K562 (cell line): Measurements from ENCODE around the gene CEP192. TPM values are rescaled to one million over a fixed set of nuclear protein-coding genes. Genes with fewer than 3 reads are reported as not detected.

ENCODE experiments used
- ATAC-seq: fragments of 200-7000 bp; cut with Tn5 transposase; 3 replicates; pipeline ENCODE4 v1.9.1; 2020; ENCODE audit warnings: moderate library complexity
- BruUV-seq: library from RNA; stranded (reverse); fragments of 400-500 nt; replicated peaks from 2 replicates; lab custom pipeline; 2021; lab: Mats Ljungman, UMichigan
- CTCF ChIA-PET: fragments of 300-600 bp; formaldehyde crosslinking; extraction: SDS; loops from one replicate; lab custom pipeline; 2021; ENCODE audit warnings: low intra/inter-chr PET ratio; lab: Yijun Ruan, JAX
- POLR2A ChIA-PET: fragments of 300-600, 350-650 bp; sonication (Branson Sonifier 250); formaldehyde crosslinking; extraction: SDS; loops from one replicate; lab custom pipeline; 2021; ENCODE audit warnings: antibody characterized with exemption, inconsistent platforms; lab: Yijun Ruan, JAX
- DNase-seq, 4 experiments: peaks; one replicate each; pipeline versions ENCODE4 v3.0.0 to v3.0.0-alpha.2; 2011 to 2018; ENCODE audit warnings: low spot score in 3 of 4, mixed read lengths in 3 of 4; ENCODE audit errors: extremely low read depth in 1 of 4
- FAIRE-seq: peaks from 2 replicates; lab custom pipeline; 2011; peaks lifted over from hg19 to GRCh38; lab: Jason Lieb, UNC
- H2AFZ ChIP-seq: 2 replicates; pipeline ENCODE4 v1.6.0; 2011; ENCODE audit warnings: low read depth, low read length, control low read depth, inconsistent platforms
- H3K27ac ChIP-seq: fragments of 200-600 bp; 3 replicates; pipeline ENCODE4 v1.8.0; 2011; ENCODE audit warnings: low read depth, mild to moderate bottlenecking, control low read depth, inconsistent platforms, low read length, moderate library complexity, mixed read lengths; ENCODE audit errors: extremely low read depth
- H3K27me3 ChIP-seq, 2 experiments: fragments of 300-600 bp in 1 of 2; 2 replicates in 1 of 2; 3 replicates in 1 of 2; pipeline versions ENCODE4 v1.6.0 to v1.8.0; 2011; ENCODE audit warnings: inconsistent platforms in 2 of 2, low read length in 2 of 2, mild to moderate bottlenecking in 1 of 2, mixed read lengths in 1 of 2, moderate library complexity in 1 of 2; ENCODE audit not compliant: control insufficient read depth in 2 of 2, insufficient read depth in 2 of 2
- H3K36me3 ChIP-seq: fragments of 300-600 bp; 3 replicates; pipeline ENCODE4 v1.8.0; 2011; ENCODE audit warnings: mild to moderate bottlenecking, low read length, inconsistent platforms; ENCODE audit not compliant: control insufficient read depth, insufficient read depth
- H3K4me1 ChIP-seq, 2 experiments: fragments of 200-600 bp in 1 of 2; replicated peaks in 1 of 2; 2 replicates in 1 of 2; 3 replicates in 1 of 2; pipeline versions ENCODE4 v1.5.1 to v1.8.0; 2011; ENCODE audit warnings: inconsistent platforms in 2 of 2, low read length in 2 of 2, mild to moderate bottlenecking in 1 of 2, mixed read lengths in 1 of 2, moderate library complexity in 1 of 2; ENCODE audit not compliant: control insufficient read depth in 2 of 2, insufficient read depth in 2 of 2
- H3K4me2 ChIP-seq: 2 replicates; pipeline ENCODE4 v1.6.1; 2011; ENCODE audit warnings: low read length, control low read depth, inconsistent platforms, mixed read lengths; ENCODE audit not compliant: insufficient read depth
- H3K4me3 ChIP-seq: fragments of 200-600 bp; sonication (generic), shearing (Covaris generic); 2 replicates; pipeline ENCODE4 v1.5.1; 2016; ENCODE audit warnings: control low read depth, inconsistent platforms
- H3K79me2 ChIP-seq: fragments of 200-600 bp; 3 replicates; pipeline ENCODE4 v1.8.0; 2011; ENCODE audit warnings: low read length, inconsistent platforms; ENCODE audit not compliant: control insufficient read depth, insufficient read depth
- H3K9ac ChIP-seq, 2 experiments: 2 replicates each; pipeline versions ENCODE4 v1.6.0 to v1.6.1; 2011; ENCODE audit warnings: low read depth in 2 of 2, low read length in 2 of 2, control low read depth in 1 of 2, inconsistent platforms in 1 of 2, mild to moderate bottlenecking in 1 of 2, mixed read lengths in 1 of 2; ENCODE audit not compliant: insufficient read depth in 1 of 2
- H3K9me1 ChIP-seq: one replicate; pipeline ENCODE4 v1.6.0; 2011; ENCODE audit warnings: inconsistent platforms, mild to moderate bottlenecking, low read length, moderate library complexity; ENCODE audit not compliant: control insufficient read depth, insufficient read depth
- H3K9me3 ChIP-seq: replicated peaks from 2 replicates; pipeline ENCODE4 v1.5.1; 2011; ENCODE audit warnings: low read depth, low read length, inconsistent platforms; ENCODE audit not compliant: control insufficient read depth, insufficient read depth
- H4K20me1 ChIP-seq: replicated peaks from 2 replicates; pipeline ENCODE4 v1.6.1; 2011; ENCODE audit warnings: low read length, inconsistent platforms, mixed read lengths; ENCODE audit not compliant: control insufficient read depth, insufficient read depth
- ESRRB ChIP-seq: fragments of 250-450 bp; sonication (Bioruptor Pico); IDR thresholded peaks from 2 replicates; pipeline ENCODE4 v1.5.0; 2020; ENCODE audit warnings: mild to moderate bottlenecking, moderate library complexity, borderline replicate concordance
- MYC ChIP-seq, 2 experiments: fragments of 250-450 bp in 1 of 2; sonication (Bioruptor Pico) in 1 of 2; IDR thresholded peaks; 2 replicates each; pipeline versions ENCODE4 v1.5.1 to v1.6.1; 2012 to 2021; ENCODE audit warnings: low read depth in 2 of 2, borderline replicate concordance in 1 of 2, improper control_type of control experiment in 1 of 2, low read length in 1 of 2, mild to moderate bottlenecking in 1 of 2, moderate library complexity in 1 of 2
- SMC3 ChIP-seq: conservative IDR thresholded peaks from 2 replicates; pipeline ENCODE4 v1.6.1; 2011; ENCODE audit warnings: low read depth, low read length, improper control_type of control experiment; ENCODE audit not compliant: insufficient read depth
- TCF7 ChIP-seq: sonication (generic); IDR thresholded peaks from 2 replicates; pipeline ENCODE4 v1.6.1; 2016; ENCODE audit warnings: antibody characterized with exemption, borderline replicate concordance
- ZNF165 ChIP-seq: fragments of 250-450 bp; sonication (Bioruptor Pico); IDR thresholded peaks from 2 replicates; pipeline ENCODE4 v1.4.0; 2020; ENCODE audit warnings: borderline replicate concordance
- ZNF324 ChIP-seq: fragments of 250-450 bp; sonication (Bioruptor Pico); IDR thresholded peaks from 2 replicates; pipeline ENCODE4 v1.4.0; 2020; ENCODE audit warnings: mild to moderate bottlenecking
- WGBS: fragments of 100-300 bp; shearing (Covaris generic); methylation state at CpG from one replicate; pipeline ENCODE4 v1.1.6; 2016; ENCODE audit warnings: low coverage, mixed read lengths; ENCODE audit not compliant: insufficient coverage; ENCODE audit errors: missing lambda C conversion rate; 5-methylcytosine and 5-hydroxymethylcytosine counted together
- in situ Hi-C: fragments of 300-500 bp; cut with MboI; formaldehyde crosslinking; loops from 4 replicates; pipeline ENCODE4 v1.15.0; 2018; ENCODE audit warnings: inconsistent platforms, mixed read lengths
- intact Hi-C: fragments of 100-400 bp; cut with micrococcal nuclease; formaldehyde crosslinking; loops from 2 replicates; pipeline ENCODE4 v1.14.2; 2022
- polyA plus RNA-seq, 8 experiments: library from polyadenylated mRNA; depleted of rRNA in 4 of 8; stranded (reverse) in 5 of 8; unstranded in 3 of 8; fragments of >200 nt; fragmentation: Nextera tagmentation in 2 of 8; fragmentation: Illumina TruSeq in 1 of 8; extraction: Ambion mirVana in 2 of 8; extraction: Trizol in 1 of 8; gene quantifications; 2 replicates each; pipeline versions ENCODE4 v1.2.1 to v1.2.3, GENCODE V29; 2011 to 2014; ENCODE audit warnings: inconsistent platforms in 1 of 8, missing spikeins in 1 of 8
- total RNA-seq, 7 experiments: library from RNA; depleted of rRNA in 6 of 7; stranded (reverse); fragments of >200 nt in 6 of 7; fragmentation: Illumina TruSeq in 2 of 7; extraction: Trizol in 2 of 7; gene quantifications; 2 replicates each; pipeline versions ENCODE4 v1.2.1 to v1.2.3, GENCODE V29; 2011 to 2021; ENCODE audit warnings: low replicate concordance in 1 of 7
- TF ChIP-seq, protein P1 (sequence below): fragments of 450-650 bp; IDR thresholded peaks from 2 replicates; pipeline ENCODE4 v1.6.1; 2016

Gene CEP192
- total and polyA plus RNA-seq, 9 of the 15 experiments (the other 6 are each of a cell fraction or from before 2014, with no cell fraction given), result 14.4 to 54.4 (median 35.8) TPM

DNA sequence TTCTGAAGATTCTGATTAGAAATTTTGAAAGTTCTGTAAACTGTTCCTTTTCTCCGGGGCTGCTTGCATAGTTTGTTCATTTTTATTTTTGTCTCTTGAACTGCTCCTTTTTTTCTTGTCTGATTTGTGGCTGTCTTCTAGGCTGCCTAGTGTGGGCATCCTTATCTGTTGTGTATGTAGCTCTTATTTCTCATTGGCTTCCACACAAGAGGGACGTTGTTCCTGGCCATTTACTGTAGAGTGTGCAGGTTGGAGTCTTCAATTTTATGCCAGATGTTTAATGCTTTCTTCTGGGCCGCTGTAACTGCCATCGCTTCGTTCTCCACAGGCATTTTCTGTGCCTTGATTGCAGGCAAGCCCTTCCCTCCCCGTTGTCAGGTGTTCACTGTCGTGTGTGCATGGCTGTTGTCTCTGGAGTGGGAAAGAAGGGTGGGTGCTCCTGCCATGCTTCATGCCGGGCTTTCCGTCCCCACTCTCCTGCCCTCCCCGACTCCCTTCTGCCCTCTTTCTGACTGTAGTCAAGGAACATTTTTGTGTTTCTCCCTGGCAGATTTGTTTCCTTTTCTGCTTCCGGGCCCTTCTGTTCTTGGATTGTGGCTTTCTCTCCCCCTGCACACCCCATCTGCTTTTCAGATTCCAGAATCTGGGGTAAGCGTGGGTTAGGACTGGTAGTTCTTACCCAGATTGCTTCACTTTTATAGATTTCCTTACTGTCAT is 15.5 kb downstream of the CEP192 start:
- no peak for FAIRE-seq
- H3K79me2 ChIP-seq, result peaks cover 46% of the 10 kb centered on the region
- TF ChIP-seq SMC3 (no peak), ESRRB (CRISPR knock-in tag) (no peak), ZNF165 (no peak), MYC (IDR thresholded peaks at IDR 0.05; ENCODE audit: low read depth, low read length) (no peak), MYC (CRISPR knock-in tag; IDR thresholded peaks at IDR 0.05; ENCODE audit: borderline replicate concordance, low read depth) (no peak), ZNF324 (CRISPR knock-in tag) (no peak), TCF7 (no peak)
- TF ChIP-seq, protein P1, sequence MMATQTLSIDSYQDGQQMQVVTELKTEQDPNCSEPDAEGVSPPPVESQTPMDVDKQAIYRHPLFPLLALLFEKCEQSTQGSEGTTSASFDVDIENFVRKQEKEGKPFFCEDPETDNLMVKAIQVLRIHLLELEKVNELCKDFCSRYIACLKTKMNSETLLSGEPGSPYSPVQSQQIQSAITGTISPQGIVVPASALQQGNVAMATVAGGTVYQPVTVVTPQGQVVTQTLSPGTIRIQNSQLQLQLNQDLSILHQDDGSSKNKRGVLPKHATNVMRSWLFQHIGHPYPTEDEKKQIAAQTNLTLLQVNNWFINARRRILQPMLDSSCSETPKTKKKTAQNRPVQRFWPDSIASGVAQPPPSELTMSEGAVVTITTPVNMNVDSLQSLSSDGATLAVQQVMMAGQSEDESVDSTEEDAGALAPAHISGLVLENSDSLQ, result 0 out of 2 replicates have a peak, but pooled peaks have one; percentile 37
- TF ChIP-seq, all 486 proteins: peak for 1
- Histone ChIP-seq H3K4me2 (no peak overlapping the region), H2AFZ (no peak overlapping the region), H4K20me1 (peaks cover 14% of the 10 kb centered on the region; the same call in 1 of the 2 replicates), H3K36me3 (peaks cover 93% of the 10 kb centered on the region), H3K4me1 (no peaks in the 10 kb centered on the region; a peak in 1 of 5 replicates), H3K4me3 (no peak overlapping the region), H3K27me3 (no peaks in the 10 kb centered on the region), H3K9me1 (no peaks in the 10 kb centered on the region), H3K27ac (no peak overlapping the region), H3K9ac (no peak overlapping the region), H3K9me3 (no peaks in the 10 kb centered on the region)
- intact Hi-C loops (loop anchor here (10.0 kb wide), 1 partner anchor 148 kb away; no protein-coding TSS in a partner anchor), in situ Hi-C loops (no loop called here)
- BruUV-seq, result no TSS peak
- DNase-seq (no peak), ATAC-seq (no peak)
- CTCF ChIA-PET, result no interaction called here
- 89% methylated on average over 11 of the region's 12 CpGs for WGBS
- POLR2A ChIA-PET, result interaction anchor here (2.1 kb wide), 1 partner anchor 10 kb away, joined by 5 read pairs; no protein-coding TSS in a partner anchor
